Measurements from ENCODE around the gene HS1BP3. TPM values are rescaled to one million over a fixed set of nuclear protein-coding genes. Genes with fewer than 3 reads are reported as not detected.

Gene HS1BP3
- total RNA-seq, 1 donor from 2014 or later = 16.6 TPM

DNA sequence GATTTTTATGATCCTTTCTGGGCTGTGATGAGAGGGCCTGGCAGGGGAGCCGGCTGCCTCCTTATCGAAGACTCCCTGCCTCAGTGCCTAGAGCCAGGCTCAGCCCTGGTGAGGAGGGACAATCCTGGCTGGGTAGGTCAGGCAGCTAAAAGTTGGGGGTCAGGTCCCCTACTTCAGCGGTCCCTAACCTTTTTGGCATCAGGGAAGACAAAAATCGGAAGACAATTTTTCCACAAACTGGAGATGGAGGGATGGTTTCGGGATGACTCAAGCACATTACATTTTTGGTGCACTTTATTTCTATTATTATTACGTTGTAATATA, 53.1 kb downstream of the HS1BP3 start:
- Histone ChIP-seq H3K4me1 (peaks cover 80% of the 10 kb centered on the region), H3K4me3 (no peak overlapping the region), H3K9me3 (replicated peaks) (no peaks in the 10 kb centered on the region), H3K27me3 (ENCODE audit: low read depth) (no peaks in the 10 kb centered on the region), H3K27ac (replicated peaks) (peak overlapping the region; percentile 92), H3K36me3 (no peaks in the 10 kb centered on the region)
- TF ChIP-seq, protein P1, sequence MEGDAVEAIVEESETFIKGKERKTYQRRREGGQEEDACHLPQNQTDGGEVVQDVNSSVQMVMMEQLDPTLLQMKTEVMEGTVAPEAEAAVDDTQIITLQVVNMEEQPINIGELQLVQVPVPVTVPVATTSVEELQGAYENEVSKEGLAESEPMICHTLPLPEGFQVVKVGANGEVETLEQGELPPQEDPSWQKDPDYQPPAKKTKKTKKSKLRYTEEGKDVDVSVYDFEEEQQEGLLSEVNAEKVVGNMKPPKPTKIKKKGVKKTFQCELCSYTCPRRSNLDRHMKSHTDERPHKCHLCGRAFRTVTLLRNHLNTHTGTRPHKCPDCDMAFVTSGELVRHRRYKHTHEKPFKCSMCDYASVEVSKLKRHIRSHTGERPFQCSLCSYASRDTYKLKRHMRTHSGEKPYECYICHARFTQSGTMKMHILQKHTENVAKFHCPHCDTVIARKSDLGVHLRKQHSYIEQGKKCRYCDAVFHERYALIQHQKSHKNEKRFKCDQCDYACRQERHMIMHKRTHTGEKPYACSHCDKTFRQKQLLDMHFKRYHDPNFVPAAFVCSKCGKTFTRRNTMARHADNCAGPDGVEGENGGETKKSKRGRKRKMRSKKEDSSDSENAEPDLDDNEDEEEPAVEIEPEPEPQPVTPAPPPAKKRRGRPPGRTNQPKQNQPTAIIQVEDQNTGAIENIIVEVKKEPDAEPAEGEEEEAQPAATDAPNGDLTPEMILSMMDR (IDR thresholded peaks at IDR 0.05; ENCODE audit: borderline replicate concordance) = no peak
- DNase-seq = no peak
- intact Hi-C loops (cut with micrococcal nuclease) = no loop called here

- DNase-seq = peak; percentile 83
- no peaks in the 10 kb centered on the region for H3K9me3 ChIP-seq (replicated peaks)
- H3K4me3 ChIP-seq = no peak overlapping the region
- H3K4me1 ChIP-seq = peaks cover 80% of the 10 kb centered on the region
- no peaks in the 10 kb centered on the region for H3K36me3 ChIP-seq
- H3K27me3 ChIP-seq (ENCODE audit: low read depth) = no peaks in the 10 kb centered on the region
- TF ChIP-seq, protein P1 (IDR thresholded peaks at IDR 0.05; ENCODE audit: borderline replicate concordance) = no peak
- H3K27ac ChIP-seq (replicated peaks) = peak overlapping the region; percentile 92
- intact Hi-C loops (cut with micrococcal nuclease) = no loop called here
Observed at GRCh38 chr2:20596973-20597859, 53.7 kb downstream of the HS1BP3 start.

GRCh38 chr2:20596193-20596972, 54.5 kb downstream of the HS1BP3 start:
- Histone ChIP-seq H3K27me3 (ENCODE audit: low read depth) (no peaks in the 10 kb centered on the region), H3K4me1 (peaks cover 83% of the 10 kb centered on the region), H3K9me3 (replicated peaks) (no peaks in the 10 kb centered on the region), H3K4me3 (no peak overlapping the region), H3K36me3 (no peaks in the 10 kb centered on the region), H3K27ac (replicated peaks) (peak overlapping the region; percentile 92)
- TF ChIP-seq, protein P1 (IDR thresholded peaks at IDR 0.05; ENCODE audit: borderline replicate concordance) = no peak
- intact Hi-C loops (cut with micrococcal nuclease) = no loop called here
- DNase-seq = no peak

- Histone ChIP-seq H3K4me1 (peaks cover 83% of the 10 kb centered on the region), H3K27ac (replicated peaks) (peak overlapping the region; percentile 92), H3K4me3 (no peak overlapping the region), H3K36me3 (no peaks in the 10 kb centered on the region), H3K27me3 (ENCODE audit: low read depth) (no peaks in the 10 kb centered on the region), H3K9me3 (replicated peaks) (no peaks in the 10 kb centered on the region)
- TF ChIP-seq, protein P1 (IDR thresholded peaks at IDR 0.05; ENCODE audit: borderline replicate concordance) = no peak
- no peak for DNase-seq
- intact Hi-C loops (cut with micrococcal nuclease) = no loop called here
Observed at GRCh38 chr2:20595439-20596192, 55.3 kb downstream of the HS1BP3 start.

- Histone ChIP-seq H3K36me3 (no peaks in the 10 kb centered on the region), H3K27me3 (ENCODE audit: low read depth) (no peaks in the 10 kb centered on the region), H3K4me1 (peaks cover 83% of the 10 kb centered on the region), H3K4me3 (no peak overlapping the region), H3K27ac (replicated peaks) (peak overlapping the region; percentile 92), H3K9me3 (replicated peaks) (no peaks in the 10 kb centered on the region)
- no peak for DNase-seq
- intact Hi-C loops (cut with micrococcal nuclease) = no loop called here
- TF ChIP-seq, protein P1 (IDR thresholded peaks at IDR 0.05; ENCODE audit: borderline replicate concordance) = no peak
Observed at GRCh38 chr2:20594957-20595356, 55.9 kb downstream of the HS1BP3 start.
